Measurements from ENCODE around the gene FIGNL2. TPM values are rescaled to one million over a fixed set of nuclear protein-coding genes. Genes with fewer than 3 reads are reported as not detected.

The FIGNL2 gene
- total and polyA plus RNA-seq, 11 donors = 0.13 to 0.93 (median 0.35) TPM

GRCh38 chr12:51818566-51819300 is 29.8 kb downstream of the FIGNL2 start:
- intact Hi-C loops (cut with DNase I) = loop anchor here in 6 of 10 donors (5.0 to 10.0 kb wide), 4 partner anchors 54 to 391 kb away; no protein-coding TSS in a partner anchor
- peaks cover 0 to 32% (median 9%) of the 10 kb centered on the region in 9 donors for H3K27me3 ChIP-seq
- ATAC-seq (no peak), DNase-seq (peak in 1 of 5 donors; percentile 6)
- peaks cover 0 to 25% (median 9%) of the 10 kb centered on the region in 12 donors for H3K4me1 ChIP-seq
- H3K4me3 ChIP-seq = no peak overlapping the region
- no peak overlapping the region for H3K27ac ChIP-seq
- WGBS, 4 donors = 75 to 85% (median 78%) methylated on average over 4 of the region's 4 CpGs
- no peaks in the 10 kb centered on the region for H3K36me3 ChIP-seq
- no peaks in the 10 kb centered on the region for H3K9me3 ChIP-seq
- TF ChIP-seq, protein P1, sequence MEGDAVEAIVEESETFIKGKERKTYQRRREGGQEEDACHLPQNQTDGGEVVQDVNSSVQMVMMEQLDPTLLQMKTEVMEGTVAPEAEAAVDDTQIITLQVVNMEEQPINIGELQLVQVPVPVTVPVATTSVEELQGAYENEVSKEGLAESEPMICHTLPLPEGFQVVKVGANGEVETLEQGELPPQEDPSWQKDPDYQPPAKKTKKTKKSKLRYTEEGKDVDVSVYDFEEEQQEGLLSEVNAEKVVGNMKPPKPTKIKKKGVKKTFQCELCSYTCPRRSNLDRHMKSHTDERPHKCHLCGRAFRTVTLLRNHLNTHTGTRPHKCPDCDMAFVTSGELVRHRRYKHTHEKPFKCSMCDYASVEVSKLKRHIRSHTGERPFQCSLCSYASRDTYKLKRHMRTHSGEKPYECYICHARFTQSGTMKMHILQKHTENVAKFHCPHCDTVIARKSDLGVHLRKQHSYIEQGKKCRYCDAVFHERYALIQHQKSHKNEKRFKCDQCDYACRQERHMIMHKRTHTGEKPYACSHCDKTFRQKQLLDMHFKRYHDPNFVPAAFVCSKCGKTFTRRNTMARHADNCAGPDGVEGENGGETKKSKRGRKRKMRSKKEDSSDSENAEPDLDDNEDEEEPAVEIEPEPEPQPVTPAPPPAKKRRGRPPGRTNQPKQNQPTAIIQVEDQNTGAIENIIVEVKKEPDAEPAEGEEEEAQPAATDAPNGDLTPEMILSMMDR (IDR thresholded peaks at IDR 0.05) = no peak
- TF ChIP-seq POLR2A (IDR thresholded peaks at IDR 0.05) = no peak

- H3K4me3 ChIP-seq = no peak overlapping the region
- ATAC-seq (no peak), DNase-seq (no peak)
- H3K9me3 ChIP-seq = no peaks in the 10 kb centered on the region
- H3K4me1 ChIP-seq = peaks cover 0 to 27% (median 9%) of the 10 kb centered on the region in 12 donors
- H3K36me3 ChIP-seq = no peaks in the 10 kb centered on the region
- H3K27me3 ChIP-seq = peaks cover 0 to 32% (median 9%) of the 10 kb centered on the region in 9 donors
- TF ChIP-seq, protein P1 (IDR thresholded peaks at IDR 0.05) = no peak
- TF ChIP-seq POLR2A (IDR thresholded peaks at IDR 0.05) = no peak
- intact Hi-C loops (cut with DNase I) = loop anchor here in 6 of 10 donors (5.0 to 10.0 kb wide), 4 partner anchors 54 to 391 kb away; no protein-coding TSS in a partner anchor
- H3K27ac ChIP-seq = no peak overlapping the region
- 90 to 98% (median 92%) methylated on average over 3 to 5 of the region's 5 CpGs for WGBS, 4 donors
Observed at GRCh38 chr12:51818086-51818485, 30.4 kb downstream of the FIGNL2 start.

DNA sequence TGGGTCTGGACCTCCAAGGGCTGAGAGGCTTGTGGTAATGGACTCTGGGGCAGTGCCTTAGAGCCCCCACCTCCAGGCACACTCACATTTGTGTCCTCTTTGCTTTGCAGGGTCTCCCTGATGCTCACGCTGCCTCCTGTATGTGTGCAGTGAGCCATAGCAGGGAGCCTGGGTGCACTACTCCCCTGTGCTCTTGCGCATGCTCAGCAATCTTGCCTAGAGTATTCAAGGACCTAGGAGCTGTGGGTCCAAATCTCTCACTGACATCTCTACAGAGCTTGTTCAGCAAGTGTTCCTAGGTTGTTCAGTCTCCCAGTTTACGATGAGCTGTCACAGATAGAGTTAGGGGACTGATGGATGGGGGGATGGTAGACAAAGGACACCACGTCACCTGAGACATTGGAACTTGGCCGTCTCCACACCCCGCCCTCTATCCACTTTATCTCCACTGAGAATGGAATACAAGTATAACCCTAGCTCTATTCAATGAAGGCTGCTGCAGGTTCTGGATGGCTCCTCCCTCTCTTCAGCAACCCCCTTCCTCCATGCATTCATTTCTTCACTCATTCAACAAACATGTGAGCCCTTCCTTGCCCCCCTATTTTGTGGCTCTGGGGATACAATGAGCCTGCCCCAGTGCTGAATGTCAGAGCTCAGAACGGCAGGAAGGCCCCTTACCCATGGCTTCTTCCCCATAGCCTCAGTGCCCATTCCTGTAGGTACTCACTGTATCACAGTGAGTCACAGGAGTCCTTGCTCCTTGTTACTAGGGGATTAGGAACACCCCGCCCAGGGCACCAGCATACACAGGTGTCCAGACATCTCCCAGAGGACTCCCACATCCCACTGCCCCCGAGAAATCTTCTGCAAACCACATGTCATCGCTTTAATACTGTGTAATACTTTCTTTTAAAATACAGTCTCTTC is 31.2 kb downstream of the FIGNL2 start:
- no peaks in the 10 kb centered on the region for H3K9me3 ChIP-seq
- no peak for ATAC-seq
- no peak for DNase-seq
- WGBS, 4 donors = 87 to 91% (median 88%) methylated on average over 10 of the region's 10 CpGs
- no peak overlapping the region for H3K4me3 ChIP-seq
- no peak overlapping the region for H3K27ac ChIP-seq
- H3K4me1 ChIP-seq = peaks cover 0 to 27% (median 9%) of the 10 kb centered on the region in 12 donors
- no peaks in the 10 kb centered on the region for H3K36me3 ChIP-seq
- H3K27me3 ChIP-seq = peaks cover 0 to 31% (median 9%) of the 10 kb centered on the region in 9 donors
- intact Hi-C loops (cut with DNase I) = loop anchor here in 6 of 10 donors (5.0 to 10.0 kb wide), 4 partner anchors 55 to 390 kb away; no protein-coding TSS in a partner anchor
- no peak for TF ChIP-seq POLR2A (IDR thresholded peaks at IDR 0.05)
- TF ChIP-seq, protein P1 (IDR thresholded peaks at IDR 0.05) = no peak
